HG03097 (cell line): ENCODE results near the gene VPS4A.
"Not testable (repeated sequence)": the region's sequence is repeated elsewhere in the genome, so short reads cannot be mapped to it uniquely, and the experiment has no call there.

ENCODE experiments used
- ATAC-seq: cut with Tn5 transposase; IDR thresholded peaks from one replicate; pipeline ENCODE4 v1.9.1; 2021; ENCODE audit not compliant: unreplicated experiment, low FRiP score

Gene VPS4A

DNA sequence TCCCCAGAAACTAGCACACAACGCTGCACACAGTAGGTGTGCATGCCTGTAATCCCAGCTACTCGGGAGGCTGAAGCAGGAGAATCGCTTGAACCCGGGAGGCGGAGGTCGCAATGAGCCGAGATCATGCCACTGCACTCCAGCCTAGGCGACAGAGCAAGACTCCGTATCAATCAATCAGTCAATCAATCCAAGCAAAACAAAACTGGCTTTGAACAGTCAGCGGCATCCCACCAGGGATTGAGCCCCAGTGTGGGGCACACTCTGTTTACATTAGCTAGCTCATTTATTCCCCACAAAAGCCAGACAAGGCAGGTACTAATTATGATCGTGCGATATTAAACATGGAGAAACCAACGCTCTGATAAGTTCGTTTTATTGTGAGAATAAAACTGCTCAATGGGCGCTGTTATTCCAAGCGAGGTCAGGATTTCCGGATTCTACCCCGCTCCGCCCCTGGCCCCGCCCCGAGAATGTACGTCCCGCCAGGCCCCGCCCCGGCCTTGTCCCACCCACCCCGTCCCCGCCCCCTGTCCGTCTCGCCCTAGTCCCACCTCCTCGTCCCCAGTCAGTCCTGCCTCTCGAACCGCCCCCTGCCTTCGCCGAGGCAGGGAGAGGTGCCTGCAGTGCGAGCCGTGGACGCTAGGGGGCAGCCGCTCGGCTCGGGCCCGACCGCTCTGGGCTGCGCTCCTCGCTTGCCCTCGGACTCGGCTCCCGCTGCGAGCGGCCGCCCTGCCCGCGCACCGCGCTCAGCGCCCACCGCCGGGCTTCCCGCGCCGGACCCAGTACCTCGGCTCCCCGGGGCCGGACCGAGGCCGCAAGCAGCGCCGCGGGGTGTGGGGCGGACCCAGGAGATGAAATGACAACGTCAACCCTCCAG, at the start of gene VPS4A:
VPS4A (plus strand) TSS at position 698 of the 880 bp plus-strand sequence; CDS start at position 860, 162 bp downstream.
- peak; percentile 93 for ATAC-seq

DNA sequence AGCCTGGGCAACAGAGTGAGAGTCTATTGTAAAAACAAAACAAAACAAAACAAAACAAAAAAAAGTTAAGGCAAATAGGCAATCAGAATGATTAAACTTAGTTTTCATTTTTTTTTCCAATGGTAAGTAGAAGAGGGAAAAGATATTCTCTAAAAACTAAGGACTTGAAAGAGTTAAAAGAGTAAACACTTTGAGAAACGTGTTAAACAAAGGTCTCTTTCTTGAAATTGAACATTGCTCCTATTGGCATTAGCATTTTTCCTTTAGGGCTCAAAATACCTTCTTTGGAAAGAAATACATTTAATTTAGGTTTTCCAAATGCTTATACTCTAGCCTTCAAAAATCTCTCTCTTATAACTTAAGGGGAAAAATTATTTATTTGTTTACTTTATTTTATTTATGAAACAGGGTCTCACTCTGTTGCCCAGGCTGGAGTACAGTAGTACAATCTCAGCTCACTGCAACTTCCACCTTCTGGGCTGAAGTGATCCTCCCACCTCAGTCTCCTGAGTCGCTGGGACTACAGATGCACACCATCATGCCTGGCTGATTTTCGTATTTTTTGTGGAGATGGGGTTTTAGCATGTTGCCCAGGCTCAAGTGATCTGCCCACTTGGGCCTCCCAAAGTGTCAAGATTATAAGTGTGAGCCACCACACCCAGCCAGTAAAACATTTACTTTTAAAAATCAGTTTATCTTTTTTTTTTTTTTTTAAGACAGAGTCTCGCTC, 44.7 kb upstream of the VPS4A start:
- no peak for ATAC-seq

GRCh38 chr16:69267633-69268032, 43.5 kb upstream of the VPS4A start:
- no peak for ATAC-seq

GRCh38 chr16:69270395-69270794, 40.8 kb upstream of the VPS4A start:
- ATAC-seq = no peak

GRCh38 chr16:69270831-69271230, 40.3 kb upstream of the VPS4A start:
- ATAC-seq = no peak

- no peak for ATAC-seq
Observed at GRCh38 chr16:69273009-69273408, 38.1 kb upstream of the VPS4A start.

DNA sequence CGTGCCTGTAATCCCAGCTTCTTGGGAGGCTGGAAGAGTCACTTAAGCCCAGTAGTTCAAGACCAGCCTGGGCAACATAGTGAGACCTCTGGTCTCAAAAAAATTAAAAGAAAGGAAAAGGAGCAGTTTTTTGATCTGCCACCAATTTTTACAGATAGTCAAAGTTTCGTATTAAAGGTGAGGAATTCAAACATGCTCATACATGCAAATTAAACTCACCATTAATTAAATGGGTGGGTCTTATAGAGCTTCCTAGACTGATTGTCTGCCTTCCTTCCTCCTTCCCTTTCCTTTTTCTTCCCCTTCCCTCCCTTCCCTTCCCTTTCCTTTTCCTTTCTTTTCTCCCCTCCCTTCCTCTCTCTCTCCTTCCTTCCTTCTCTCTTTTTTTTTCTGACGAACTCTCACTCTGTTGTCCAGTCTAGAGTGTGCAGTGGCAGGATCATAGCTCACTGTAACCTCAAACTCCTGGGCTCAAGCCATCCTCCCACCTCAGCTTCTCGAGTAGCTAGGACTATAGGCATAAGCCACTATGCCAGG, 36.4 kb upstream of the VPS4A start:
- no peak for ATAC-seq

DNA sequence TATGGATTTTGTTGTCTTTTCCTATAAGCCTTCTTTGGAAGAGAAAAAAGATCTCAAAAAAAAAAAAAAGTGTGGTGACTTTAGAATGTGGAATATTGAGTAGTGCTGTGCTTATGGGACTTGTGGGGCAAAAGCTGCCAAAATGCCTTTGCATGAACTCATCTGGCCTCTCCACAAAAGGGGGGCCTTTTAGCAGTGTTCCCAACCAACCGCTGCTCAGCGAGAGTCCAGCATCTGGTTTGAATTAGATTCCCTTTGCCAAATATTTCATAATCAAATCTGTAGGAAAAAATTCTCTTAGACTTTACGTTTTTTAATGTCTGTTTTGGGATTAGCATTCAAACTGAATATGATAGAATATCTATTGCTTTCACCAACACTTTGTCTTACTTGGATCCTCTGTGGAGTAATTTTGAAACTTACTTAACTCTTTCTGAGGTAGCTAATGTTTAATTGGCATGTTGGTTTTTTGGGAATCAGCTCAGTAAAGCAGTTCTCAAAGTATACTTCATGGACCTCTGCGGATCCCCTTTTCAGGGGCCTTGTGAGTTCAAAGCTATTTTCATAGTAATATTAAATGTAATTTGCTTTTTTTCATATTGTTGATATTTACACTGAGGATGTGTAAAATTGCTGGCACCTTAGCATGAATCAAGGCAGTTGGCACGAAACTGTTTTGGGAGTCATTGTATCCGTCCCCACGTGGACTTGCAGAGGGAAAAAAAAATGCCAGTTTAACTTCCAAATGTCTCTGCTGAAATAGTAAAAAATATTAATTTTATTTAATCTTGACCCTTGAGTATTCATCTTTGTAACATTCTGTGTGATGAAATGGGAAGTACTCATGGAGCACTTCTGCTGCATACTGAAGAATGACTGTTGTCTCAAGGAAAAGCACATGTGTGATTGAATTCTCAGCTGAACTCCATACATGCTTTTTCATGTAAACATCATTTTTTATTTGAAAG, 34.7 kb upstream of the VPS4A start:
- ATAC-seq = no peak

- ATAC-seq = no peak
Observed at GRCh38 chr16:69277413-69277812, 33.7 kb upstream of the VPS4A start.

- ATAC-seq = no peak
Observed at GRCh38 chr16:69283851-69284250, 27.3 kb upstream of the VPS4A start.

DNA sequence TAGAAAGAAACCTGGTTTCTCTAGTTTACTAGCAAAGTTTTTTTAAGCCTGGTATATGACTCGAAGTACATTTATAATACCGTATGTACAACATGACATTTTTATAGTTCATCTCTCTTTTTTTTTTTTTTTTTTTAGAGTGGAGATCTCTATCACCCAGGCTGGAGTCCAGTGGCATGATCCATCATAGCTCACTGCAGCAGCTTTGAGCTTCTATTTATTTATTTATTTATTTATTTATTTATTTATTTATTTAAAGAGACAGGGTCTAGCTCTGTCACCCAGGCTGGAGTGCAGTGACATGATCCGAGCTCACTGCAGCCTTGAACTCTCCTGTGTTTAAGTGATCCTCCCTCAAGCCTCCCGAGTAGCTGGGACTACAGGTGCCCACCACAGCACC, 25.9 kb upstream of the VPS4A start:
- no peak for ATAC-seq

DNA sequence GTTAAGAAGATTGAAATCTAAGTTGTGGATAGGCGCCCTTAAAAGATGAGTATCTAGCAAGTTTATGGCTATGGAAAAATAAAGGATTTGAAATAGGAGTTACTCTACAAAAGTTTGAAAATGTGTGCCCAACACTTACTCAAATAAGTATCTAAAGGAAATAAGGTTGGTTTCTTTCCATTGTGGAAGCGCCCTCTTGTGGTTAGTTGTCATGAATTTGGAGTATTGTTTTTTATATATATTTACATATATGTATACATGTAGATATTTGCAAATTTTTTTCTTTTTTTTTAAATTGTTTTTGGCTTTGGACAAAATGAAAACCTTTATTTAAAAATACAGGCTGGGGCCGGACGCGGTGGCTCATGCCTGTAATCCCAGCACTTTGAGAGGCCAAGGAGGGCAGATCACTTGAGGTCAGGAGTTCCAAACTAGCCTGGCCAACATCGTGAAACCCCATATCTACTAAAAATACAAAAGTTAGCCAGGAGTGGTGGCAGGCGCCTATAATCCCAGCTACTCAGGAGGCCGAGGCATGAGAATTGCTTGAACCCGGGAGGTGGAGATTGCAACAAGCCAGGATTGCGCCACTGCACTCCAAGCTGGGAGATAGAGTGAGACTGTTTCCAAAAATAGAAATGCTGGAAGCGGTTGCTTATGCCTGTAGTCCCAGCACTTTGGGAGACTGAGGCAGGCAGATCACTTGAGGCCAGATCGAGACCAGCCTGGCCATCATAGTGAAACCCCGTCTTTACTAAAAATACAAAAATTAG, 24.0 kb upstream of the VPS4A start:
- ATAC-seq = no peak

DNA sequence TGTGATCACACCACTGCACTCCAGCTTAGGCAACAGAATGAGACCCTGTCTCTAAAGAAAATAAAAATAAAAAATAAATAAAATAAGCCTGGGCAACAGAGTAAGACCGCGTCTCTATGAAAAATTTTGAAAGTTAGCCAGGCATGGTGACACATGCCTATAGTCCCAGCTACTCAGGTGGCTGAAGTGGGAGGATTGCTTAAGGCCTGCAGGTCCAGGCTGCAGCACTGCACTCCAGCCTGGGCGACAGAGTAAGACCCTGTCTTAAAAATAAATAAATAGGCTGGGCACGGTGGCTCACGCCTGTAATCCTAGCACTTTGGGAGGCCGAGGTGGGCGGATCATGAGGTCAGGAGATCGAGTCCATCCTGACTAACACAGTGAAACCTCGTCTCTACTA, 19.5 kb upstream of the VPS4A start:
- ATAC-seq = not testable (repeated sequence)

GRCh38 chr16:69293401-69293800, 17.7 kb upstream of the VPS4A start:
- no peak for ATAC-seq

- ATAC-seq = no peak
Observed at GRCh38 chr16:69294051-69294450, 17.1 kb upstream of the VPS4A start.

GRCh38 chr16:69296771-69297170, 14.4 kb upstream of the VPS4A start:
- ATAC-seq = not testable (repeated sequence)

DNA sequence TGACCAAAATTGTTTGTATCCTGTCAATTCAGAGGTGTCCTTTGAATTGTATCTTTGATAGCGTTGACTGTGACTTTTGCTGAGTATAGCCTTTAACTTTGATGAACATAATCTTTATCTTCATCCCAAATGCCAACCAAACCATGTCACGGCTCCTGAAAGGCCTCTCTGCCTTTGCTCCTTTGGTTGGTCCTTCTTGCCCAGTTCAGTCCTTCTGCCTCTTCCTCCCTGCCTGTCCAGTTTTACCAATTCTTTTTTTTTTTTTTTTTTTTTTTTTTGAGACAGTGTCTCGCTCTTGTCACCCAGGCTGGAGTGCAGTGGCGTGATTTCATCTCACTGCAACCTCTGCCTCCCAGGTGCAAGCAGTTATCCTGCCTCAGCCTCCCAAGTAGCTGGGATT, 12.9 kb upstream of the VPS4A start:
- ATAC-seq = no peak

GRCh38 chr16:69301187-69301586, 10.0 kb upstream of the VPS4A start:
- no peak for ATAC-seq

DNA sequence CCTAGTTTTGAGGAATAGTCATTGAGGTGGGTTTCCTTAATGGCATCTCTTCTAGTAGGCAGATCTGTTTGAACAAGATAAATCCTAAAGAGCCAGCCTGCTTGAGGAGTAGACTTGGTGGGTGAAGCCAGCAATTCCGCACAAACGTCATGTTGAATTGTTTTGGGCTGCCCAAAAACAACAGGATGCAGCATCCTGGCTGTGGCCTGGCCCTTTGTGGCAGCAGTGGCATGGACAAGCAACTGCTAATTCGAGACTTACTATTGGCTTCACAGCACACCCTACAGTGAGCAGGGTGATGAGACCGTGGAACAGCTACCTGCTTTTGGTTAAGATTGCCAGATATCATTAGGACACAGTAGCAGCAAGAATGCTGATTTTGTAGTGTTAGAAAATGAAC, 9.3 kb upstream of the VPS4A start:
- no peak for ATAC-seq

GRCh38 chr16:69302301-69302700, 8.8 kb upstream of the VPS4A start:
- ATAC-seq = no peak
